Gastroesophageal sphincter (tissue), 4 donors: ENCODE data around the gene NT5DC1. TPM values are rescaled to one million over a fixed set of nuclear protein-coding genes. Genes with fewer than 3 reads are reported as not detected.

Source experiments
- ATAC-seq: fragments of 150-250 bp; one replicate; pipeline ENCODE4 v1.9.1; 2016; ENCODE audit warnings: mild to moderate bottlenecking, moderate library complexity
- H3K27ac ChIP-seq, 4 donors: fragments of 200-600 bp; sonication (generic) in 3 of 4; 1 replicate in 3 of 4; 2 replicates in 1 of 4; pipeline ENCODE4 v1.5.1; 2016 to 2019
- H3K27me3 ChIP-seq: fragments of 200-600 bp; sonication (generic); one replicate; pipeline ENCODE4 v1.5.1; 2019
- H3K36me3 ChIP-seq, 2 donors: fragments of 200-600 bp; sonication (generic); one replicate each; pipeline ENCODE4 v1.5.1; 2019; ENCODE audit warnings: control low read depth in 1 of 2
- H3K4me1 ChIP-seq, 3 donors: fragments of 200-600 bp; sonication (generic); 1 replicate in 2 of 3; 2 replicates in 1 of 3; pipeline ENCODE4 v1.5.1; 2016 to 2019; ENCODE audit warnings: control low read depth in 2 of 3
- H3K4me3 ChIP-seq, 2 donors: fragments of 200-600 bp; sonication (generic); one replicate each; pipeline ENCODE4 v1.5.1; 2019; ENCODE audit warnings: mild to moderate bottlenecking in 1 of 2, moderate library complexity in 1 of 2
- H3K9me3 ChIP-seq, 3 donors: fragments of 200-600 bp; sonication (generic); one replicate each; pipeline ENCODE4 v1.5.1; 2017 to 2019; ENCODE audit warnings: control low read depth in 2 of 3
- CTCF ChIP-seq, 4 experiments: fragments of 200-600 bp in 2 of 4; fragments of 450-650 bp in 2 of 4; sonication (generic) in 1 of 4; IDR thresholded peaks; one replicate each; pipeline ENCODE4 v1.5.1; 2017 to 2019; ENCODE audit warnings: antibody characterized with exemption in 4 of 4, mild to moderate bottlenecking in 2 of 4, moderate library complexity in 2 of 4
- EP300 ChIP-seq: sonication (generic); formaldehyde crosslinking; IDR thresholded peaks from one replicate; pipeline ENCODE4 v1.6.1; 2017; ENCODE audit warnings: antibody characterized with exemption, mild to moderate bottlenecking
- POLR2A ChIP-seq, 2 donors: fragments of 450-650 bp; IDR thresholded peaks; one replicate each; pipeline ENCODE4 v1.6.1; 2017; ENCODE audit warnings: antibody characterized with exemption in 2 of 2, mild to moderate bottlenecking in 2 of 2, moderate library complexity in 1 of 2
- POLR2AphosphoS5 ChIP-seq: sonication (generic); formaldehyde crosslinking; IDR thresholded peaks from one replicate; pipeline ENCODE4 v1.6.1; 2017; ENCODE audit warnings: antibody characterized with exemption
- WGBS, 2 donors: methylation state at CpG; one replicate each; pipeline ENCODE4 v1.1.5; 2018; ENCODE audit warnings: low coverage in 1 of 2; 5-methylcytosine and 5-hydroxymethylcytosine counted together
- total RNA-seq, 4 donors: library from RNA; depleted of rRNA; stranded (reverse); fragments of >200 nt; gene quantifications; one replicate each; pipeline ENCODE4 v1.1.0, GENCODE V29; 2016

Gene NT5DC1
- total RNA-seq, 4 donors from 2014 or later, result 7.1 to 17.4 (median 12.6) TPM

GRCh38 chr6:116169880-116170279, 69.2 kb downstream of the NT5DC1 start:
- no peak for ATAC-seq
- no peak overlapping the region for H3K4me3 ChIP-seq
- no peaks in the 10 kb centered on the region for H3K27me3 ChIP-seq
- WGBS, 2 donors, result 81 to 92% methylated on average over 2 of the region's 2 CpGs
- TF ChIP-seq POLR2AphosphoS5 (no peak), EP300 (no peak), POLR2A (IDR thresholded peaks at IDR 0.05) (no peak), CTCF (IDR thresholded peaks at IDR 0.05) (no peak)
- no peaks in the 10 kb centered on the region for H3K36me3 ChIP-seq
- no peak overlapping the region for H3K27ac ChIP-seq
- H3K4me1 ChIP-seq, result peaks cover 0 to 13% (median 0%) of the 10 kb centered on the region in 3 donors
- H3K9me3 ChIP-seq, result peaks cover 0 to 8% (median 0%) of the 10 kb centered on the region in 3 donors

GRCh38 chr6:116170358-116171057, 69.9 kb downstream of the NT5DC1 start:
- ATAC-seq, result no peak
- no peaks in the 10 kb centered on the region for H3K36me3 ChIP-seq
- H3K27me3 ChIP-seq, result no peaks in the 10 kb centered on the region
- no peak overlapping the region for H3K4me3 ChIP-seq
- 87 to 91% methylated on average over 5 of the region's 5 CpGs for WGBS, 2 donors
- peaks cover 0 to 13% (median 0%) of the 10 kb centered on the region in 3 donors for H3K4me1 ChIP-seq
- H3K9me3 ChIP-seq, result peaks cover 0 to 13% (median 0%) of the 10 kb centered on the region in 3 donors
- no peak overlapping the region for H3K27ac ChIP-seq
- TF ChIP-seq POLR2A (IDR thresholded peaks at IDR 0.05), result no peak
- TF ChIP-seq CTCF (IDR thresholded peaks at IDR 0.05), result no peak
- TF ChIP-seq EP300, result no peak
- TF ChIP-seq POLR2AphosphoS5, result no peak

GRCh38 chr6:116173928-116174327, 73.3 kb downstream of the NT5DC1 start:
- 49 to 100% methylated on average over 1 to 3 of the region's 3 CpGs for WGBS, 2 donors

GRCh38 chr6:116175344-116175743, 74.7 kb downstream of the NT5DC1 start:
- H3K9me3 ChIP-seq, result peaks cover 0 to 5% (median 0%) of the 10 kb centered on the region in 3 donors
- no peaks in the 10 kb centered on the region for H3K36me3 ChIP-seq
- WGBS, 2 donors, result 96 to 100% methylated on average over 1 to 2 of the region's 2 CpGs
- no peak overlapping the region for H3K4me3 ChIP-seq
- H3K27ac ChIP-seq, result no peak overlapping the region
- H3K27me3 ChIP-seq, result no peaks in the 10 kb centered on the region
- no peak for ATAC-seq
- H3K4me1 ChIP-seq, result no peaks in the 10 kb centered on the region
- no peak for TF ChIP-seq CTCF (IDR thresholded peaks at IDR 0.05)
- no peak for TF ChIP-seq POLR2AphosphoS5

More at GRCh38 chr6:116173928-116174327, 73.3 kb downstream of the NT5DC1 start:
- Histone ChIP-seq H3K27me3 (no peaks in the 10 kb centered on the region), H3K4me1 (no peaks in the 10 kb centered on the region), H3K36me3 (no peaks in the 10 kb centered on the region), H3K4me3 (no peak overlapping the region), H3K27ac (no peak overlapping the region), H3K9me3 (peaks cover 0 to 5% (median 0%) of the 10 kb centered on the region in 3 donors)
- TF ChIP-seq POLR2A (IDR thresholded peaks at IDR 0.05) (no peak), POLR2AphosphoS5 (no peak), EP300 (no peak), CTCF (IDR thresholded peaks at IDR 0.05) (no peak)
- ATAC-seq, result no peak

- Histone ChIP-seq H3K27me3 (no peaks in the 10 kb centered on the region), H3K9me3 (peaks cover 0 to 5% (median 0%) of the 10 kb centered on the region in 3 donors), H3K36me3 (no peaks in the 10 kb centered on the region), H3K4me1 (no peaks in the 10 kb centered on the region), H3K27ac (no peak overlapping the region), H3K4me3 (no peak overlapping the region)
- ATAC-seq, result no peak
- no peak for TF ChIP-seq POLR2AphosphoS5
- no peak for TF ChIP-seq POLR2A (IDR thresholded peaks at IDR 0.05)
- TF ChIP-seq CTCF (IDR thresholded peaks at IDR 0.05), result no peak
- no peak for TF ChIP-seq EP300
- WGBS, 2 donors, result 67 to 100% methylated on average over 1 to 2 of the region's 2 CpGs
These were observed 75.9 kb downstream of the NT5DC1 start for GRCh38 chr6:116176596-116176995.
